Right cardiac atrium (tissue), 5 donors: ENCODE data around the gene DDX47. TPM values are rescaled to one million over a fixed set of nuclear protein-coding genes. Genes with fewer than 3 reads are reported as not detected.
"Not testable (repeated sequence)": the region's sequence is repeated elsewhere in the genome, so short reads cannot be mapped to it uniquely, and the experiment has no call there.

ENCODE experiments used
- ATAC-seq, 2 donors: fragments of 200-7000 bp; cut with Tn5 transposase; one replicate each; pipeline versions ENCODE4 v1.8.0 to v1.9.1; 2020; ENCODE audit warnings: moderate library complexity in 2 of 2, mild to moderate bottlenecking in 1 of 2
- DNase-seq, 3 donors: peaks; one replicate each; pipeline ENCODE4 v3.0.0-alpha.2; 2020
- H3K27ac ChIP-seq: one replicate; pipeline ENCODE4 v1.5.1; 2013; ENCODE audit warnings: mild to moderate bottlenecking, low read length, control low read depth, moderate library complexity
- H3K27me3 ChIP-seq: one replicate; pipeline ENCODE4 v1.6.1; 2013; ENCODE audit not compliant: control insufficient read depth, insufficient read depth
- H3K4me1 ChIP-seq: one replicate; pipeline ENCODE4 v1.6.1; 2013; ENCODE audit warnings: low read length; ENCODE audit not compliant: control insufficient read depth, insufficient read depth
- H3K4me3 ChIP-seq: one replicate; pipeline ENCODE4 v1.5.1; 2013; ENCODE audit warnings: low read length, control low read depth
- H3K9me3 ChIP-seq: one replicate; pipeline ENCODE4 v1.6.1; 2013; ENCODE audit warnings: low read length; ENCODE audit not compliant: control insufficient read depth
- WGBS: extraction: QIAGEN DNeasy Blood & Tissue Kit; methylation state at CpG from one replicate; pipeline ENCODE4 v1.1.7; 2013; 5-methylcytosine and 5-hydroxymethylcytosine counted together
- intact Hi-C, 4 donors: fragments of 100-400 bp; cut with DNase I; formaldehyde crosslinking; loops; one replicate each; pipeline versions ENCODE4 v1.11.0 to v1.14.0; 2022 to 2023
- polyA plus RNA-seq: library from polyadenylated mRNA; stranded (reverse); fragments of 200-250 nt; gene quantifications from one replicate; pipeline ENCODE4 v1.2.3, GENCODE V29; 2013
- total RNA-seq, 4 donors: library from RNA; stranded (reverse); fragmentation: NEBNext Ultra II Directional; extraction: Animal tissue kit (Norgen Biotek cat#: 25700); gene quantifications; one replicate each; pipeline ENCODE4 v1.2.1, GENCODE V29; 2021
- donor health status: healthy with polysubstance abuse.
- donor health status: DM: no; HTN: yes; CAD: no.
- donor health status: DM: no; HTN: no; CAD: no.
- donor health status: DM: no; HTN: yes; CAD: no; lungs with severe emphysema.
- donor health status: DM: yes; HTN: yes; CAD: no.

The DDX47 gene
- total and polyA plus RNA-seq, 5 donors, result 23.0 to 33.3 (median 32.1) TPM

DNA sequence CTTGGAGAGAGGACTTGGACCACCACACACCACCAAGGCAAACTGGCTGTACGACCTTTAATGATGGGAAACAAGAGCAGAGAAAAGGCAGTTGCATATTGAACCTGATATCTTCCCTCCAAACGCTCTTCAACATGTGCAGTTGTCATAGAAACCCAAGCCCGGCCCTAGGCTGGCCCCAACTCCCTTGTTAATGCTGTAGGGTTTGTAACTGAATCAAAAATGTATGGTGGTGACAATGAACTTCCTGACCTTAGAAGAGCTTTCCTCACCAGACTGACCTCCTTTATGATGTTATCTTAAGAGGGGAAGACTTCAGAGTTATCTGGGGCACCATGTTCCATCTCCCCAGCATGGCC is 15.4 kb upstream of the DDX47 start:
- no peaks in the 10 kb centered on the region for H3K27me3 ChIP-seq
- no peaks in the 10 kb centered on the region for H3K9me3 ChIP-seq
- intact Hi-C loops, result no loop called here
- no peaks in the 10 kb centered on the region for H3K4me1 ChIP-seq
- ATAC-seq (no peak), DNase-seq (no peak)
- H3K4me3 ChIP-seq, result no peak overlapping the region
- no peak overlapping the region for H3K27ac ChIP-seq
- 89% methylated on average over 3 of the region's 3 CpGs for WGBS

DNA sequence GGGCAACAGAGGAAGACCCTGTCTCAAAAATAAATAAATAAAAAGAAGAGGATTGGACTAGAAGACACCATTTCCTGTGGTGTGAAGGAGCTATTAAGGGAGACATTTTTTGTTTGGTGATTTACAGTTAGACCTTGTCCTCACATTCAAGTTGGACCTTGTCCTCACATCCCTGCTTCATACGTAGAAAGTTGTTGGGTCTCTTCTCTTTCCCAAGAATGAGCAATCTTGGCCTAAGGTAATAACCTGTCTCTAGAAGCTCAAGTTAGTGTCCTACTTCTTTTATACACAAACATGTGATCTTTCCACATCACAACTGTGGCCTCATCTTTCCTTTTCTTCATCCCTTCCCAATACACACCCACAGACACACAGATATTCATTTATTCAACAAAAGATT is 14.7 kb upstream of the DDX47 start:
- no peak overlapping the region for H3K4me3 ChIP-seq
- no peak for DNase-seq
- intact Hi-C loops, result no loop called here
- no peak for ATAC-seq
- WGBS, result 91% methylated on average over 1 of the region's 1 CpG
- H3K9me3 ChIP-seq, result no peaks in the 10 kb centered on the region
- no peak overlapping the region for H3K27ac ChIP-seq
- no peaks in the 10 kb centered on the region for H3K4me1 ChIP-seq
- H3K27me3 ChIP-seq, result no peaks in the 10 kb centered on the region

DNA sequence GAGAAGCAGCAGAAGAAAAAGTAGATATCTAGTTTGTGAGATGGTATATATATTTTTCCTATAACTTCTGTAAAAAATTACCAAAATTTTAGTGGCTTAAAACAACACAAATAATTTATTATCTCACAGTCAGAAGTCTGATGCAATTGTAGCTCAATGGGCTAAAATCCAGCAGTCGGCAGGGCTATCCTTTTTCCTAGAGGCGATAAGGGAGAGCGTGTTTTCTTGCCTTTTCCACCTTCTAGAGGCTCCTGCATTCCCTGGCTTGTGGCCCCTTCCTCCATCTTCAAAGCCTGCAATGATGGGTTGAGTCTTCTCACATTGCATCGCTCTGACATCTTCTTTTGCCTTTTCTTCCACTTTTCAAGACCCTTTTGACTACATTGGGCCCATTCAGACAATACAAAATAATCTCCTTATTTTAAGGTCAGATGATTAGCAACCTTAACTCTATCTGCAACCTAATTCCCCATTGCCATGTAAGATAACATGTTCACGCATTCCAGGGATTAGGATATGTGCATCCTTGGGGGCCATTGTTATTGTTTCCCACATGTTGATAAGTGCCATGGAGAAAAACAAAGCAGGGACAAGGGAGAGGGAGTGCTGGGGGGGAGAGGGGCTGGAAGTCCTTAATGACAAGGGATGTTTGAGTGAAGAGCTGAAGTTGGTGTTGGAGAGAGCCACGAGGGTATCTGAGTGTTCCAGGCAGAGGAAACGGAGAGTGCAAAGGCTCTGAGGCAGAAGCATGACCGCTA is 13.8 kb upstream of the DDX47 start:
- ATAC-seq (peak in 1 of 2 donors; percentile 12), DNase-seq (no peak)
- Histone ChIP-seq H3K27ac (no peak overlapping the region), H3K9me3 (no peaks in the 10 kb centered on the region), H3K4me1 (no peaks in the 10 kb centered on the region), H3K4me3 (no peak overlapping the region), H3K27me3 (no peaks in the 10 kb centered on the region)
- intact Hi-C loops, result no loop called here
- 62% methylated on average over 8 of the region's 8 CpGs for WGBS

DNA sequence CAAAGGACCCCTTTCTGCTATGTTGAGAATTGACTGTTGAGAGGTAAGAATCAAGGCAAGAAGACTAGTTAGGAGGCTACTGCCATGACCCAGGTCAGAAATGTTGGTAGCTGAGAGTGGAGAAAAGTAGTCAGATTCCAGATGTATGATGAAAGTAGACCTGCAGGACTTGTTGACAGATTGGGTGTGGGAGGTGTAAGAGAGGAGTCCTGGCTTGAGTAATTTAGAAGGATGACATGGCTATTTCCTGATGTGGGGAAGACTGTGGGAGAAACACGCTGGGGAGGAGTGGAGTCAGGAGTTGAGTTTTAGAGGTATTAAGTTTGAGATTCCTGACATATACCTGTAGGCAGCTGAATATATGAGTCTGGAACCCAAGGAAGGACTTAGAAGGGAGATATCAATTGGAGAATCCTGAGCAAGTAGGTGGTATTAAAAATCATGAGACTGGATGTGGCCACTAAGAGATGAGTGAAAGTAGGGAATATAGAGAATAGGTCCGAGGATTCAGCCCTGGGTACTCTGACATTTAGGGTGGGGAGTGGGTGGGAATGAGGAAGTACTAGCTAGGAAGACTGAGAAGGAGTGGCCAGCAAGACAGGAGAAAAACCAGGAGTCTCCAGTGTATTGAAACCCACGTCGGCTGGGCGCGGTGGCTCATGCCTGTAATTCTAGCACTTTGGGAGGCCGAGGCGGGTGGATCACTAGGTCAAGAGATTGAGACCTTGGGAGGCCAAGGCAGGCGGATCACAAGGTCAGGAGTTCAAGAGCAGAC is 12.6 kb upstream of the DDX47 start:
- DNase-seq (no peak), ATAC-seq (no peak)
- Histone ChIP-seq H3K27ac (no peak overlapping the region), H3K27me3 (no peaks in the 10 kb centered on the region), H3K4me1 (no peaks in the 10 kb centered on the region), H3K9me3 (no peaks in the 10 kb centered on the region), H3K4me3 (no peak overlapping the region)
- 78% methylated on average over 9 of the region's 9 CpGs for WGBS
- intact Hi-C loops, result no loop called here

DNA sequence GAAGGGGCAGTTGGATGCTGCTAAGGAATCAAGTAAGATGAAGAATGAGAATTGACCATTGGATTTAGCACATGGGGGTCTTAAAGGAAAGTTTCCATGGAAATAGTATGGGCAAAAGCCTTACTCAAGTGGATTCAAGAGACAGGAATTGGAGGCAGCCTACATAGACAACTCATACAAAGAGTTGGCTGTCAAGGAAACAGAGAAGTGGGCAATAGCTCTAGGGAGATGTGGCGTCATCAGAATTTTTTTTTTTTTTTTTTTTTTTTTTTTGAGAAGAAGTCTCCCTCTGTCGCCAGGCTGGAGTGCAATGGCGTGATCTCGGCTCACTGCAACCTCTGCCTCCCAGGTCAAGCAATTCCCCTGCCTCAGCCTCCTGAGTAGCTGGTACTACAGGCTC is 11.5 kb upstream of the DDX47 start:
- H3K4me1 ChIP-seq, ATAC-seq, intact Hi-C loops, H3K27ac ChIP-seq, DNase-seq, H3K27me3 ChIP-seq, H3K9me3 ChIP-seq, H3K4me3 ChIP-seq: not testable (repeated sequence)
- 93% methylated on average over 4 of the region's 4 CpGs for WGBS

DNA sequence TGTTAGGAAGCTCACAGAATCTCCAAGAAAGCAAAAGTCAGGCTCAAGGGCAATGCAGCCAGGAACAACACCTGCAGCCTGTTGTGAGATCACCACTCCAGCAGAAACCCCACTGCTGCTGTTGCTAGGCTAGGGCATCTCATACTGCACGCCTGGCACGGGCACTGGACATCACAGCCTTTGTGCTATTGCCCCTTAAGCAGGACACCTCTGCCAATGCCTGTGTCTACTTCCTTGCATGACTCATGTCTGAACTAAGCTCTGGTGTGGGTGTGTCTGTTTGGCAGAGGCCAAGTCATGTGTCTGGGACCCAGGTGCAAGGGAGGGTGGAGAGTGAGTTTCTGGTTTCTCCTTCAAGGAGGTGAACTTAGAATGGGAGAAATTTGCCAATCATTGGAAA is 10.0 kb upstream of the DDX47 start:
- peak; percentile 46 to 60 (median 56) for DNase-seq
- H3K4me3 ChIP-seq, result no peak overlapping the region
- 66% methylated on average over 2 of the region's 2 CpGs for WGBS
- no peak overlapping the region for H3K27ac ChIP-seq
- H3K9me3 ChIP-seq, result no peaks in the 10 kb centered on the region
- no peaks in the 10 kb centered on the region for H3K27me3 ChIP-seq
- intact Hi-C loops, result no loop called here
- peak; percentile 77 to 81 for ATAC-seq
- H3K4me1 ChIP-seq, result no peaks in the 10 kb centered on the region

DNA sequence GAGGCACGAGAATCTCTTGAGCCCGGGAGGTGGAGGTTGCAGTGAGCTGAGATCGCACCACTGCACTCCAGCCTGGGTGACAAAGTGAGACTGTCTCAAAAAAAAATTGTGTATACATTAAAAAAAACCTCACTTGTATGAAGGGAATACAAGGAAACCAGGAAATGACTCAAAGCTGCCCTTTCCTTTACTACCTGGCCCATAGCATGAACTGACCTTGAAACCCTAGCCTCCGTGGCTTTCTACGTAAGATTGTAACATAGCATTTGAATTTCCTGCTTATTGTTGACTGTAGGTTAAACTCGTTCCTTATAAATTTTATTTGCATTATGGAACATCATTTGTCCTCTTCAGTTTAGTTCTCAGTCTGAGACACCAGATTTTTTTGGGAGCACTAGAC is 9.1 kb upstream of the DDX47 start:
- no peak for DNase-seq

DNA sequence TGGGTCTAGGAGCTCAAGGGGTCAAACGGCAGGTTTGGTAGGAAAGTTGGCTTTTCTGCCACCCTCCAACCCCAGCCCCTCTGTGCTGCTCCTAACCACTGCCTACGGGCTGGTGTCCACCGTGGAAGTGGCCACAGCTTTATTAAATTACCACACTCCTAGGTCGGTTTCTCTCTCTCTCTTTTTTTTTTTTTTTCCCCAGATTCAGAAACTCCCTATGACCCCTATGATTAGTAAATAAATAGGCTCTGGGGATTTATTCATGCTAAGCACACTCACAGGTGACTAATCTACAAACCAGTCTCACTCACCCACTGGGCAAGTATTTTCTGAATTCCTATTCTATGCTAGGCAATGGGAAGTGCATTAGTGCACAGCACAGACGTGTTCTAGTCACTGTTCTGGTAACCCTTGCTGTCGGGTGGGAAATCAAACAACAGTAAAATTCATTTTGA is 8.7 kb upstream of the DDX47 start:
- Histone ChIP-seq H3K4me3 (no peak overlapping the region), H3K27me3 (no peaks in the 10 kb centered on the region), H3K9me3 (no peaks in the 10 kb centered on the region), H3K4me1 (no peaks in the 10 kb centered on the region), H3K27ac (no peak overlapping the region)
- 75% methylated on average over 6 of the region's 6 CpGs for WGBS
- DNase-seq, result no peak
- intact Hi-C loops, result no loop called here
- no peak for ATAC-seq

More for the DNA sequence above, 9.1 kb upstream of the DDX47 start:
- Histone ChIP-seq H3K27me3 (no peaks in the 10 kb centered on the region), H3K27ac (no peak overlapping the region), H3K9me3 (no peaks in the 10 kb centered on the region), H3K4me1 (no peaks in the 10 kb centered on the region), H3K4me3 (no peak overlapping the region)
- ATAC-seq, result no peak
- intact Hi-C loops, result no loop called here
- WGBS, result 75% methylated on average over 6 of the region's 6 CpGs

DNA sequence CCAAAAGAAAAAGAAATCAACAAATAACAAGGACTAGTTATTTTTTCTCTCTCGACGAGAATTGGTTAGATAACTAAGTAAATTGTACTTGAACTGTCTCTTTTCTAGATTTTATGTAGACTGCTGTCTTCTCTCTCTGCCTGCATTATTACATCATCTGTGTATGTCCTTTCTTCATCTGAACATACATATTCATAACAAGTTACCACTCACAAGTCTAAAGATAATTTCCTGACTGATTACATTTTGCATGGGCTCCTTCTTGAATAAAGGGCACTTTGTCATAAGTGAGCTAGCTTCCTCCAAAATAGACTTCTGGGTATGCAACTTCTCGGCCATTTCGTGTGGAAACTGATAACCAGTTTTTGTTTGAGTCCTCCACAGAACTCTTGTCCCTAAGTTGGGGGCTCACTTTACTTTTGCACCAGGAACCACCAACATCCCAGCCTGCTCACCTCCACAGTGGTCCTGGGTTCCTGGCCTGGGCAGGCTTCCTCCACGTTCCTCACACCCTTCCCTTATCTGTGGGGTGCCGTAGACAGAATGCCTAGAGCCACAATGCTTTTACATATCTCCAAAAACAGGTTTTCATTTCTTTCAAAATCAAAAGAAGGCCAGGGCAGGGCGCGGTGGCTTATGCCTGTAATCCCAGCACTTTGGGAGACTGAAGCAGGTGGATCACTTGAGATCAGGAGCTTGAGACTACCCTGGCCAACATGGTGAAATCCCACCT is 6.2 kb upstream of the DDX47 start:
- Histone ChIP-seq H3K9me3 (no peaks in the 10 kb centered on the region), H3K4me1 (no peaks in the 10 kb centered on the region), H3K27ac (peak overlapping the region; percentile 82), H3K4me3 (no peak overlapping the region), H3K27me3 (no peaks in the 10 kb centered on the region)
- intact Hi-C loops, result no loop called here
- no peak for ATAC-seq
- no peak for DNase-seq
- 69% methylated on average over 8 of the region's 8 CpGs for WGBS

DNA sequence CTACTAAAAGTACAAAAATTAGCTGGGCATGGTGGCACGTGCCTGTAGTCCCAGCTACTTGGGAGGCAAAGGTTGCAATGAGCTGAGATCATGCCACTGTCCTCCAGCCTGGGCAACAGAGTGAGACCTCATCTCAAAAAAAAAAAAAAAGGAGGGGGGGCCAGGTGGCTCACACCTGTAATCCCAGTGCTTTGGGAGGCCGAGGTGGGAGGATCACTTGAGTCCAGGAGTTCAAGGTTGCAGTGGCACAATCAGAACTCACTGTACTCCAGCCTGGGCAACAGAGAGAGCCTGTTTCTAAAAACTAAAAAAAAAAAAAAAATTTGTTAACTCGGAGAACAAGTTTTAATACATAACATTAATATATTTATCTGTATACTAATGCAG is 5.6 kb upstream of the DDX47 start:
- WGBS, result 76% methylated on average over 3 of the region's 3 CpGs
- intact Hi-C loops, H3K27me3 ChIP-seq, DNase-seq, H3K9me3 ChIP-seq, H3K4me1 ChIP-seq, H3K4me3 ChIP-seq: not testable (repeated sequence)
- peak overlapping the region; percentile 82 for H3K27ac ChIP-seq
- ATAC-seq, result peak in 1 of 2 donors; percentile 9
